ENCODE results near the gene TMEM183A. TPM values are rescaled to one million over a fixed set of nuclear protein-coding genes. Genes with fewer than 3 reads are reported as not detected.

The TMEM183A gene
- polyA plus RNA-seq, 1 of the 3 experiments (the other 2 are of a cell fraction) = 47.9 TPM

- peaks cover 42% of the 10 kb centered on the region for H3K79me2 ChIP-seq (ENCODE audit: insufficient read depth)
- peak overlapping the region; percentile 91 to 96 for H3K4me3 ChIP-seq (ENCODE audit: low read depth in 2 of 2, low read length in 1 of 2)
- H3K9me2 ChIP-seq = no peaks in the 10 kb centered on the region
- peak; percentile 40 for DNase-seq
- peaks cover 16 to 17% of the 10 kb centered on the region in 2 experiments for H3K4me1 ChIP-seq (ENCODE audit: control insufficient read depth in 1 of 2, insufficient read depth in 2 of 2, low read depth in 1 of 2, low read length in 1 of 2)
- H2AFZ ChIP-seq (ENCODE audit: low read depth) = peak overlapping the region; percentile 84
- TF ChIP-seq GATA2 (CRISPR knock-in tag; IDR thresholded peaks at IDR 0.05) (0 out of 2 replicates have a peak, but pooled peaks have one; percentile 19), POLR2AphosphoS5 (IDR thresholded peaks at IDR 0.05; ENCODE audit: low read depth, low read length) (no peak)
- H3K9ac ChIP-seq = peak overlapping the region; percentile 89; the same call in 1 of the 2 replicates
- H3K9me3 ChIP-seq = no peaks in the 10 kb centered on the region
- peaks cover 11% of the 10 kb centered on the region for H3F3A ChIP-seq (replicated peaks; ENCODE audit: insufficient read depth)
- 3% methylated on average over 10 of the region's 10 CpGs for WGBS (ENCODE audit: low lambda C conversion rate)
- H4K20me1 ChIP-seq (ENCODE audit: insufficient read depth) = peaks cover 25% of the 10 kb centered on the region
- peak overlapping the region; percentile 3 to 5; a peak in 2 of 4 replicates for H3K27ac ChIP-seq (ENCODE audit: low read depth in 2 of 2, low read length in 1 of 2)
- H3K36me3 ChIP-seq (replicated peaks in 1 of 2; ENCODE audit: control insufficient read depth in 1 of 2, insufficient read depth in 2 of 2, low read length in 1 of 2) = peaks cover 0 to 33% of the 10 kb centered on the region in 2 experiments
- H3K4me2 ChIP-seq = peak overlapping the region; percentile 71
- H3K27me3 ChIP-seq (ENCODE audit: insufficient read depth) = no peaks in the 10 kb centered on the region
- CTCF ChIA-PET = no interaction called here
- POLR2A ChIA-PET = no interaction called here
Measured at GRCh38 chr1:202958544-202959275, 48.5 kb upstream of the TMEM183A start.

GRCh38 chr1:202959276-202959620 is 47.9 kb upstream of the TMEM183A start:
- no peaks in the 10 kb centered on the region for H3K9me2 ChIP-seq
- CTCF ChIA-PET = interaction anchor here (1.4 kb wide), 1 partner anchor 41 kb away, joined by 5 read pairs; no protein-coding TSS in a partner anchor
- DNase-seq = no peak
- POLR2A ChIA-PET = no interaction called here
- no peak overlapping the region for H3K9ac ChIP-seq
- H3K4me2 ChIP-seq = peak overlapping the region; percentile 71; the same call in 1 of the 2 replicates
- TF ChIP-seq EZH2phosphoT487 (IDR thresholded peaks at IDR 0.05; ENCODE audit: borderline replicate concordance, low read depth) = no peak
- no peak for TF ChIP-seq PBX3 (IDR thresholded peaks at IDR 0.05)
- no peak for TF ChIP-seq ELF1 (IDR thresholded peaks at IDR 0.05)
- no peak for TF ChIP-seq CTCF (IDR thresholded peaks at IDR 0.05)
- no peak for TF ChIP-seq GATA2 (CRISPR knock-in tag; IDR thresholded peaks at IDR 0.05)
- no peak for TF ChIP-seq TEAD4 (IDR thresholded peaks at IDR 0.05; ENCODE audit: borderline replicate concordance, insufficient read depth)
- 0 out of 2 replicates have a peak, but pooled peaks have one; percentile 30 for TF ChIP-seq MAX (IDR thresholded peaks at IDR 0.05; ENCODE audit: low read depth)
- no peak for TF ChIP-seq TAF1 (IDR thresholded peaks at IDR 0.05; ENCODE audit: borderline replicate concordance, low read depth, low read length)
- no peak for TF ChIP-seq RCOR1 (IDR thresholded peaks at IDR 0.05; ENCODE audit: low read length)
- TF ChIP-seq NFIC (IDR thresholded peaks at IDR 0.05; ENCODE audit: borderline replicate concordance) = no peak
- no peak for TF ChIP-seq RFX5 (IDR thresholded peaks at IDR 0.05; ENCODE audit: low read length)
- peak; percentile 38 for TF ChIP-seq JUND (IDR thresholded peaks at IDR 0.05)
- no peak for TF ChIP-seq EP300 (IDR thresholded peaks at IDR 0.05; ENCODE audit: borderline replicate concordance in 1 of 2, low read depth in 1 of 2, low read length in 1 of 2)
- TF ChIP-seq RXRA (IDR thresholded peaks at IDR 0.05; ENCODE audit: borderline replicate concordance, low read depth) = no peak
- TF ChIP-seq MXI1 (IDR thresholded peaks at IDR 0.05; ENCODE audit: low read depth, low read length) = no peak
- no peak for TF ChIP-seq GABPA (IDR thresholded peaks at IDR 0.05; ENCODE audit: low read depth)
- no peak for TF ChIP-seq FOXM1 (IDR thresholded peaks at IDR 0.05; ENCODE audit: low read depth)
- peak; percentile 63; the same call in 1 of the 2 replicates for TF ChIP-seq FOSL2 (IDR thresholded peaks at IDR 0.05; ENCODE audit: borderline replicate concordance, low read depth)
- TF ChIP-seq USF1 (IDR thresholded peaks at IDR 0.05; ENCODE audit: borderline replicate concordance, low read depth) = no peak
- TF ChIP-seq POLR2AphosphoS5 (IDR thresholded peaks at IDR 0.05; ENCODE audit: low read depth, low read length) = no peak
- no peak for TF ChIP-seq YY1 (IDR thresholded peaks at IDR 0.05; ENCODE audit: low read depth)
- TF ChIP-seq ZBTB33 (IDR thresholded peaks at IDR 0.05; ENCODE audit: borderline replicate concordance, low read depth) = no peak
- peaks cover 20% of the 10 kb centered on the region for H4K20me1 ChIP-seq (ENCODE audit: insufficient read depth)
- no peaks in the 10 kb centered on the region for H3K9me3 ChIP-seq
- no peak overlapping the region for H2AFZ ChIP-seq (ENCODE audit: low read depth)
- no peaks in the 10 kb centered on the region for H3K27me3 ChIP-seq (ENCODE audit: insufficient read depth)
- no peak overlapping the region for H3K4me3 ChIP-seq (ENCODE audit: low read depth in 2 of 2, low read length in 1 of 2)
- H3K36me3 ChIP-seq (replicated peaks in 1 of 2; ENCODE audit: control insufficient read depth in 1 of 2, insufficient read depth in 2 of 2, low read length in 1 of 2) = peaks cover 0 to 33% of the 10 kb centered on the region in 2 experiments
- H3F3A ChIP-seq (replicated peaks; ENCODE audit: insufficient read depth) = peaks cover 11% of the 10 kb centered on the region
- 0% methylated on average over 1 of the region's 1 CpG for WGBS (ENCODE audit: low lambda C conversion rate)
- H3K27ac ChIP-seq (ENCODE audit: low read depth in 2 of 2, low read length in 1 of 2) = no peak overlapping the region
- H3K4me1 ChIP-seq (ENCODE audit: control insufficient read depth in 1 of 2, insufficient read depth in 2 of 2, low read depth in 1 of 2, low read length in 1 of 2) = peaks cover 16 to 17% of the 10 kb centered on the region in 2 experiments
- H3K79me2 ChIP-seq (ENCODE audit: insufficient read depth) = peaks cover 37% of the 10 kb centered on the region

Measured in SK-N-SH (cell line).